Right lobe of liver (tissue), 6 donors: ENCODE data around the gene STAC3. TPM values are rescaled to one million over a fixed set of nuclear protein-coding genes. Genes with fewer than 3 reads are reported as not detected.

Experiments used
- ATAC-seq, 4 donors: fragments of 200-7000 bp; cut with Tn5 transposase; one replicate each; pipeline ENCODE4 v1.9.1; 2020; ENCODE audit warnings: mild to moderate bottlenecking in 4 of 4, moderate library complexity in 4 of 4
- DNase-seq, 3 donors: peaks; one replicate each; pipeline ENCODE4 v3.0.0-alpha.2; 2020
- H3K27ac ChIP-seq, 3 donors: fragments of 200-600 bp; one replicate each; pipeline ENCODE4 v1.8.0; 2022
- H3K27me3 ChIP-seq, 2 donors: fragments of 200-600 bp; one replicate each; pipeline ENCODE4 v1.8.0; 2022
- H3K36me3 ChIP-seq, 4 donors: fragments of 200-600 bp; sonication (generic) in 1 of 4; one replicate each; pipeline versions ENCODE4 v1.5.1 to v1.8.0; 2017 to 2022; ENCODE audit warnings: control low read depth in 1 of 4
- H3K4me1 ChIP-seq, 4 donors: fragments of 200-600 bp; sonication (generic) in 1 of 4; one replicate each; pipeline versions ENCODE4 v1.5.1 to v1.8.0; 2017 to 2022; ENCODE audit warnings: control low read depth in 1 of 4
- H3K4me3 ChIP-seq, 3 donors: fragments of 200-600 bp; one replicate each; pipeline ENCODE4 v1.8.0; 2022
- H3K9me3 ChIP-seq, 4 donors: fragments of 200-600 bp; sonication (generic) in 1 of 4; one replicate each; pipeline versions ENCODE4 v1.5.1 to v1.8.0; 2017 to 2022; ENCODE audit warnings: control low read depth in 1 of 4
- POLR2A ChIP-seq: fragments of 450-650 bp; IDR thresholded peaks from one replicate; pipeline ENCODE4 v1.6.1; 2017; ENCODE audit warnings: antibody characterized with exemption, mild to moderate bottlenecking
- WGBS: methylation state at CpG from one replicate; pipeline ENCODE4 v1.1.6; 2018; ENCODE audit warnings: low coverage, low lambda C conversion rate; ENCODE audit not compliant: insufficient coverage; ENCODE audit errors: missing lambda C conversion rate; 5-methylcytosine and 5-hydroxymethylcytosine counted together
- intact Hi-C, 2 donors: fragments of 100-400 bp; cut with DNase I; formaldehyde crosslinking; loops; one replicate each; pipeline versions ENCODE4 v1.11.2 to v1.14.1; 2022
- total RNA-seq, 6 experiments: library from RNA; depleted of rRNA in 2 of 6; stranded (reverse); fragments of >200 nt in 2 of 6; fragmentation: NEBNext Ultra II Directional in 3 of 6; extraction: Animal tissue kit (Norgen Biotek cat#: 25700) in 3 of 6; gene quantifications; one replicate each; pipeline versions ENCODE4 v1.1.0 to v1.2.4, GENCODE V29; 2016 to 2023
- TF ChIP-seq, protein P1 (sequence below), 4 donors: fragments of 200-600 bp in 3 of 4; fragments of 450-650 bp in 1 of 4; IDR thresholded peaks; one replicate each; pipeline versions ENCODE4 v1.5.1 to v1.8.0; 2016 to 2022; ENCODE audit warnings: antibody characterized with exemption in 4 of 4, mild to moderate bottlenecking in 2 of 4
- donor health status: DM: no; HTN: yes; CAD: no.
- donor health status: DM: no; HTN: no; CAD: no.
- donor health status: DM: no; HTN: no; CAD: no.
- donor health status: DM: no; HTN: yes; CAD: no.
- donor health status: DM: no; HTN: yes; CAD: no.

STAC3 gene
- total RNA-seq, 6 experiments from 2014 or later, result 0.98 to 4.5 (median 1.8) TPM

DNA sequence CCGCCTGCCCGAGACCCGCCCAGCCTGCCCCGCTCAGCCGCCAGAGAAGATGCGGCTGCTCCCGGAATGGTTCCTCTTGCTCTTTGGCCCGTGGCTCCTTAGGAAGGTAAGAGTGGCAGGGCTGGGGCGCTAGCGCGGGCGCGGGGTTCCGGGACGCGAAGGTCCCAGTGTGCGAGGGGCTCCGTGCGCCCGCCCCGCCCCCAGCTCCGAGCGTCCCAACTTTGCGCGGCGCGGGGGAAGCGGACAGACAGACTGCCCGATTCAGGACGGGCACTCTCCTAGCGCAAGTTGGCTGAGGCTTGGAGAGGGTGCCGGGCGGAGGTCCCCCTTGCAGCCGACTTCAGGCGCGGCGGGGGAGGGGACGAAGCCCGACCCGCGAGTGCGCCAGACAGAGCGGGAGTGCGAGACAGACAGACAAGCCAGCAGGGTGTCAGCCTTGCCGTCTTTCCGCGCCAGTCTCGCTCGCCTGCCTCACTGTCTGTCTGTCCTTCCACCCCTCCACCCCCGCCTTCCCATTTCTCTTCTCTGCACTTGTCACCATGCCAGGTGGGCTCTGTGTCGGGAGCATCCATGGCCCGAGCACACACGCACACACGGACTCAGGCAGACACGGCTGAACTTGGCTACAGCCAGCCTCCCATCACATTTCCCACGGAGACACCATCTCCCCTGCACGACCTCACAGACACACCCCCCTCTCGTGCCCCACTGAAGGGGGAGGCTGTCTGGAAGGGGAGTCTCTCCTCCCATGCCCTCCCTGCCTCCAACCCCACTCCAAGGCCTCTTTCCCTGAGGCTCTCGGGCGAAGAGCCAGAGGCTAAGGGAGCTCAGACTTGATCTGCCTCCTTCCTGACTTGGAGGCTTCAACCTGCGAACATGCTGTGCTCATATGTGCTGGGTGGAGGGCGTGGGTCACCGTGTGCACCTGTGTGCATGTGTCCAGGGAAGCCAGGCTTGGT is 33.8 kb downstream of the STAC3 start:
- no peak for ATAC-seq
- no peak for DNase-seq
- Histone ChIP-seq H3K36me3 (peaks cover 0 to 8% (median 0%) of the 10 kb centered on the region in 4 donors), H3K27me3 (peaks cover 0 to 7% of the 10 kb centered on the region in 2 donors), H3K9me3 (no peaks in the 10 kb centered on the region), H3K4me1 (peaks cover 0 to 14% (median 0%) of the 10 kb centered on the region in 4 donors), H3K27ac (no peak overlapping the region), H3K4me3 (peak overlapping the region in 2 of 3 donors; percentile 20 to 31)
- no peak for TF ChIP-seq POLR2A
- TF ChIP-seq, protein P1, sequence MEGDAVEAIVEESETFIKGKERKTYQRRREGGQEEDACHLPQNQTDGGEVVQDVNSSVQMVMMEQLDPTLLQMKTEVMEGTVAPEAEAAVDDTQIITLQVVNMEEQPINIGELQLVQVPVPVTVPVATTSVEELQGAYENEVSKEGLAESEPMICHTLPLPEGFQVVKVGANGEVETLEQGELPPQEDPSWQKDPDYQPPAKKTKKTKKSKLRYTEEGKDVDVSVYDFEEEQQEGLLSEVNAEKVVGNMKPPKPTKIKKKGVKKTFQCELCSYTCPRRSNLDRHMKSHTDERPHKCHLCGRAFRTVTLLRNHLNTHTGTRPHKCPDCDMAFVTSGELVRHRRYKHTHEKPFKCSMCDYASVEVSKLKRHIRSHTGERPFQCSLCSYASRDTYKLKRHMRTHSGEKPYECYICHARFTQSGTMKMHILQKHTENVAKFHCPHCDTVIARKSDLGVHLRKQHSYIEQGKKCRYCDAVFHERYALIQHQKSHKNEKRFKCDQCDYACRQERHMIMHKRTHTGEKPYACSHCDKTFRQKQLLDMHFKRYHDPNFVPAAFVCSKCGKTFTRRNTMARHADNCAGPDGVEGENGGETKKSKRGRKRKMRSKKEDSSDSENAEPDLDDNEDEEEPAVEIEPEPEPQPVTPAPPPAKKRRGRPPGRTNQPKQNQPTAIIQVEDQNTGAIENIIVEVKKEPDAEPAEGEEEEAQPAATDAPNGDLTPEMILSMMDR (IDR thresholded peaks at IDR 0.05), result no peak
- WGBS, result 2% methylated on average over 9 of the region's 63 CpGs
- intact Hi-C loops, result no loop called here

DNA sequence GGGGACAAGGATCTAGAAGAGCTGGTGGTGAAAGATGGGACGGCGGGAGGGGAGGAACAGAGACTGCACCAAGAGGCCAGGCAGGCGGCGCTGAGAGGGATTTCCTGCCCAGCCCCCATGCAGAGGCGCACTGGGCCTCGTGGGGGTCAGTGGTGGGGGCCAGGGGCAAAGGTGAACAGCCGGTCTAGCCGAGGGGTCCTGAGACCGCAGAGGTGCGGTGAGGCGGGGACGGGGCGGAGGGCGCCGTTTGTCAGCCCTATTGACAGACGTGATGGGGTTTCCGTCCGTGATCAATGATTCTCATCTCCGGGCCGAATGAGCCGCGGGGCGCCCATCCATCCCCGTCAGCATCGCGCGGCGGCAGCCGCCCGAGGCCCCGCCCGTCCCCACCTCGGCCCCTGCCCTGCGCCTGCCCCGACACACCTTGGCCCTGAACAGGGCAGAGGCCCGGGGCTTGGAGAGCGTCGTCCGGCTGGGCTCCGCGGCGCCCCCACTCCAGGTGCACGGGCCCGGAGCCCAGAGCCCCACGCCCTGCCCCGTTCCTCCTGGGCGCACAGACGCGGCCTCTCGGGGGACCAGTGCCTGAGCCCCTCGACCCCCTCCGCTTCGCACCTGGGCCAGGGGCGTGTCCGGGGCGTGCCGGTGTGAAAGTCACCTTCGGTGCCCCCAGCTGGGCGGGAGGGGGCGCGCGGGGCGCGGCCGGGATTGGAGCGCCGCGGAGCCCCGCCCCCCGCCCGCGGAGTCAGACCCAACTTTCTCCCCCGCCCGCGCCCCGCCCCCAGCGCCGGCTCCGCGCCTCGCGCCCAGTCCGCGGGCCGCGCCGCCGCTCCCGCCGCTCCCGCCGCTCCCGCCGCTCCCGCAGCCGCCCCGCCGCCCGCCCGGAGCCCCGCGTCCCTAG is 34.7 kb downstream of the STAC3 start, which contains the start of gene NXPH4:
Gene NXPH4, plus strand, starts transcription at position 781 of the 898 bp plus-strand sequence. CDS start 176 bp downstream, outside the sequence.
- ATAC-seq, result peak in 1 of 4 donors; percentile 1
- Histone ChIP-seq H3K4me1 (peaks cover 0 to 14% (median 0%) of the 10 kb centered on the region in 4 donors), H3K9me3 (no peaks in the 10 kb centered on the region), H3K27me3 (peaks cover 0 to 7% of the 10 kb centered on the region in 2 donors), H3K27ac (no peak within 1 kb of the TSS), H3K36me3 (peaks cover 0 to 17% (median 4%) of the 10 kb centered on the region in 4 donors), H3K4me3 (peak within 1 kb of the TSS in 2 of 3 donors; percentile 20 to 31)
- intact Hi-C loops, result no loop called here
- peak in 1 of 3 donors; percentile 53 for DNase-seq
- WGBS, result 8% methylated on average over 5 of the region's 102 CpGs
- TF ChIP-seq, protein P1 (IDR thresholded peaks at IDR 0.05), result no peak
- TF ChIP-seq POLR2A, result no peak

DNA sequence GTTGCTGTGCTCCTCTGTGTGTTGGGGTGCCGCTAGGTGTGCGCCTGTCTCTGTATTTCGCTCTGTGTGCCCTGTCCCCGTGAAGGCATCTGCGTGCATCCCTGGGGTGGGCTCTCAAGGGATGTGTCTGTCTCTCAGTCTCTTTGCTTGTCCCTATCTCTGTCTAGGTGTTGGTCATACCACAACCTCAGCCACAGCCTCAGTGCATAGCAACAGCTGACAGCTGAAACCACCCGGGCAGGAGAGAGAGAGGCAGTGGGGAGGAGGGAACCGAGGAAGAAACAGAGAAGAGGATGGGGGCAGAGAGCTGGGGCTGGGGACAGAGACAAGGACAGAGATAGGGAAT is 35.3 kb downstream of the STAC3 start:
- no peak for TF ChIP-seq POLR2A
- TF ChIP-seq, protein P1 (IDR thresholded peaks at IDR 0.05), result no peak
- intact Hi-C loops, result no loop called here

DNA sequence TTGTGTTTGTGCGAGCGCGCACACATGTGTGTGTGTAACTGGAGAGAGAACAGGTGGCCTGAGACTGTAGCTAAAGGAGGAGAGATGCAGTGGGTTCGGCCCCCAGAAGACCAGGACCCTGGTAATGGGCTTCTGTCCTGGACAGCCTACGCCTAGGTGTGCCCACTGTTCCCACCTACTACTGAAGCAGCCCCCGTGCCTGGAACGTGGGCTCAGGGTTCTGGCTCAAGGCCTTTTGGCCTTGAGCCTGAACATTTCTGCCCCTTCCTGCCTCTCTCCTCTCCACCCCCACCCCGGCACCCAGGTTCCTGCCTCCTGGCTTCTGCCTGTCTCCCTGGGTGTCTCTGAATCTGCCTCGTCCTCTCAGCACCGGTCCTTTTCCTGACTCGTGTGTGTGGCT is 35.9 kb downstream of the STAC3 start:
- no peak overlapping the region for H3K4me3 ChIP-seq
- H3K27ac ChIP-seq, result no peak overlapping the region
- H3K27me3 ChIP-seq, result peaks cover 0 to 7% of the 10 kb centered on the region in 2 donors
- H3K36me3 ChIP-seq, result peaks cover 0 to 29% (median 10%) of the 10 kb centered on the region in 4 donors
- DNase-seq (no peak), ATAC-seq (peak in 1 of 4 donors; percentile 1)
- peaks cover 0 to 14% (median 0%) of the 10 kb centered on the region in 4 donors for H3K4me1 ChIP-seq
- intact Hi-C loops, result no loop called here
- H3K9me3 ChIP-seq, result no peaks in the 10 kb centered on the region
- TF ChIP-seq POLR2A, result no peak
- TF ChIP-seq, protein P1 (IDR thresholded peaks at IDR 0.05), result no peak
- 20% methylated on average over 7 of the region's 11 CpGs for WGBS

More for the DNA sequence above, 35.3 kb downstream of the STAC3 start:
- peaks cover 0 to 14% (median 0%) of the 10 kb centered on the region in 4 donors for H3K4me1 ChIP-seq
- peaks cover 0 to 7% of the 10 kb centered on the region in 2 donors for H3K27me3 ChIP-seq
- no peak overlapping the region for H3K4me3 ChIP-seq
- no peak for DNase-seq
- peaks cover 0 to 23% (median 8%) of the 10 kb centered on the region in 4 donors for H3K36me3 ChIP-seq
- 25% methylated on average over 5 of the region's 7 CpGs for WGBS
- ATAC-seq, result peak in 2 of 4 donors; percentile 4 to 9
- no peaks in the 10 kb centered on the region for H3K9me3 ChIP-seq
- no peak overlapping the region for H3K27ac ChIP-seq
